NCI-H2196 (cell line): Measurements from ENCODE around the gene STARD10.

Source experiments
- DNase-seq: peaks from one replicate; lab custom pipeline; 2025; ENCODE audit not compliant: unreplicated experiment; lab: John Stamatoyannopoulos, UW

Gene STARD10

GRCh38 chr11:72781313-72782080 is 12.3 kb downstream of the STARD10 start:
- DNase-seq, result peak; percentile 28

- DNase-seq, result no peak
Observed at GRCh38 chr11:72781063-72781312, 12.9 kb downstream of the STARD10 start.

GRCh38 chr11:72780296-72781062 is 13.4 kb downstream of the STARD10 start:
- no peak for DNase-seq

GRCh38 chr11:72779495-72780128 is 14.2 kb downstream of the STARD10 start:
- no peak for DNase-seq

- DNase-seq, result no peak
Observed at GRCh38 chr11:72778535-72779494, 15.0 kb downstream of the STARD10 start.

GRCh38 chr11:72777755-72778278 is 16.0 kb downstream of the STARD10 start:
- no peak for DNase-seq

- peak; percentile 25 for DNase-seq
Observed at GRCh38 chr11:72776844-72777754, 16.7 kb downstream of the STARD10 start.

- DNase-seq, result no peak
Observed at GRCh38 chr11:72776117-72776843, 17.6 kb downstream of the STARD10 start.

- no peak for DNase-seq
Observed at GRCh38 chr11:72775288-72776110, 18.3 kb downstream of the STARD10 start.

- DNase-seq, result no peak
Observed at GRCh38 chr11:72774499-72774898, 19.3 kb downstream of the STARD10 start.

GRCh38 chr11:72773696-72774095 is 20.2 kb downstream of the STARD10 start:
- DNase-seq, result no peak

GRCh38 chr11:72773291-72773690 is 20.6 kb downstream of the STARD10 start:
- DNase-seq, result no peak

GRCh38 chr11:72772059-72772458 is 21.8 kb downstream of the STARD10 start:
- DNase-seq, result no peak

GRCh38 chr11:72771507-72771906 is 22.3 kb downstream of the STARD10 start:
- DNase-seq, result no peak

GRCh38 chr11:72770799-72771198 is 23.0 kb downstream of the STARD10 start:
- DNase-seq, result no peak

GRCh38 chr11:72769680-72770079 is 24.2 kb downstream of the STARD10 start:
- DNase-seq, result no peak

GRCh38 chr11:72768581-72768980 is 25.3 kb downstream of the STARD10 start:
- DNase-seq, result no peak
